H9 (cell line): ENCODE data around the gene ZNF655. TPM values are rescaled to one million over a fixed set of nuclear protein-coding genes. Genes with fewer than 3 reads are reported as not detected.

Source experiments
- DNase-seq: peaks from one replicate; pipeline ENCODE4 v3.0.0-alpha.2; 2017
- H2AFZ ChIP-seq: one replicate; pipeline ENCODE4 v1.6.1; 2013; ENCODE audit warnings: mild to moderate bottlenecking, low read length, control low read depth, moderate library complexity
- H2AK5ac ChIP-seq: 2 replicates; pipeline ENCODE4 v1.6.1; 2013; ENCODE audit warnings: low read length, control low read depth, mixed read lengths; ENCODE audit not compliant: insufficient read length
- H2BK120ac ChIP-seq: one replicate; pipeline ENCODE4 v1.6.1; 2013; ENCODE audit warnings: low read depth, mild to moderate bottlenecking, low read length, control low read depth, inconsistent platforms; ENCODE audit not compliant: poor library complexity, severe bottlenecking
- H2BK12ac ChIP-seq: 2 replicates; pipeline ENCODE4 v1.6.1; 2013; ENCODE audit warnings: low read length, control low read depth, mixed read lengths, low read depth; ENCODE audit not compliant: insufficient read length
- H2BK15ac ChIP-seq: 2 replicates; pipeline ENCODE4 v1.6.1; 2013; ENCODE audit warnings: low read depth, low read length, control low read depth
- H2BK20ac ChIP-seq: one replicate; pipeline ENCODE4 v1.6.1; 2013; ENCODE audit warnings: low read depth, mild to moderate bottlenecking, low read length, control low read depth, inconsistent platforms; ENCODE audit not compliant: poor library complexity, severe bottlenecking
- H2BK5ac ChIP-seq: 2 replicates; pipeline ENCODE4 v1.6.1; 2013; ENCODE audit warnings: low read length, control low read depth, mixed read lengths; ENCODE audit not compliant: insufficient read length
- H3K14ac ChIP-seq: 2 replicates; pipeline ENCODE4 v1.6.1; 2013; ENCODE audit warnings: low read length, control low read depth; ENCODE audit not compliant: insufficient read depth
- H3K18ac ChIP-seq: 2 replicates; pipeline ENCODE4 v1.6.1; 2013; ENCODE audit warnings: low read depth, mild to moderate bottlenecking, mixed read lengths, low read length, control low read depth; ENCODE audit not compliant: insufficient read length
- H3K23ac ChIP-seq: 2 replicates; pipeline ENCODE4 v1.6.1; 2013; ENCODE audit warnings: low read length, control low read depth, mixed read lengths, low read depth; ENCODE audit not compliant: insufficient read length
- H3K23me2 ChIP-seq: 2 replicates; pipeline ENCODE4 v1.6.1; 2013; ENCODE audit warnings: low read depth, mild to moderate bottlenecking, mixed read lengths, low read length, control low read depth; ENCODE audit not compliant: insufficient read length, poor library complexity, severe bottlenecking
- H3K27ac ChIP-seq: 2 replicates; pipeline ENCODE4 v1.5.1; 2013; ENCODE audit warnings: low read length, control low read depth, mixed read lengths, low read depth; ENCODE audit not compliant: insufficient read length
- H3K27me3 ChIP-seq: 2 replicates; pipeline ENCODE4 v1.6.1; 2013; ENCODE audit warnings: low read length, control low read depth, inconsistent platforms; ENCODE audit not compliant: insufficient read depth
- H3K4ac ChIP-seq: 2 replicates; pipeline ENCODE4 v1.6.1; 2013; ENCODE audit warnings: low read depth, mild to moderate bottlenecking, control low read depth, inconsistent platforms, low read length, moderate library complexity
- H3K4me1 ChIP-seq: 2 replicates; pipeline ENCODE4 v1.6.1; 2013; ENCODE audit warnings: low read length, control low read depth, inconsistent platforms; ENCODE audit not compliant: insufficient read depth
- H3K4me2 ChIP-seq: 2 replicates; pipeline ENCODE4 v1.6.1; 2013; ENCODE audit warnings: low read length, control low read depth, mixed read lengths; ENCODE audit not compliant: insufficient read length, insufficient read depth
- H3K56ac ChIP-seq: 2 replicates; pipeline ENCODE4 v1.6.1; 2013; ENCODE audit warnings: low read depth, mild to moderate bottlenecking, mixed read lengths, low read length, control low read depth; ENCODE audit not compliant: insufficient read length
- H3K79me1 ChIP-seq: 2 replicates; pipeline ENCODE4 v1.6.1; 2013; ENCODE audit warnings: low read depth, mild to moderate bottlenecking, moderate library complexity, low read length, control low read depth, inconsistent platforms; ENCODE audit not compliant: insufficient read depth, poor library complexity, severe bottlenecking
- H3K79me2 ChIP-seq: 2 replicates; pipeline ENCODE4 v1.6.1; 2013; ENCODE audit warnings: low read length, control low read depth, inconsistent platforms; ENCODE audit not compliant: insufficient read depth
- H3K9ac ChIP-seq: 2 replicates; pipeline ENCODE4 v1.6.1; 2013; ENCODE audit warnings: low read length, control low read depth, mixed read lengths; ENCODE audit not compliant: insufficient read length; ENCODE audit errors: extremely low read depth
- H3K9me3 ChIP-seq: one replicate; pipeline ENCODE4 v1.6.1; 2013; ENCODE audit warnings: low read depth, low read length, inconsistent platforms; ENCODE audit not compliant: control insufficient read depth
- H3T11ph ChIP-seq: one replicate; pipeline ENCODE4 v1.6.1; 2013; ENCODE audit warnings: mild to moderate bottlenecking, low read length, control low read depth, inconsistent platforms
- H4K20me1 ChIP-seq: one replicate; pipeline ENCODE4 v1.6.1; 2013; ENCODE audit not compliant: control insufficient read depth, insufficient read length, insufficient read depth
- H4K5ac ChIP-seq: 2 replicates; pipeline ENCODE4 v1.6.1; 2013; ENCODE audit warnings: low read depth, mild to moderate bottlenecking, mixed read lengths, low read length, control low read depth; ENCODE audit not compliant: insufficient read length
- H4K8ac ChIP-seq: replicated peaks from 2 replicates; pipeline ENCODE4 v1.6.1; 2013; ENCODE audit warnings: low read length, control low read depth, mixed read lengths, low read depth; ENCODE audit not compliant: insufficient read length
- H4K91ac ChIP-seq: 2 replicates; pipeline ENCODE4 v1.6.1; 2013; ENCODE audit warnings: low read depth, mild to moderate bottlenecking, moderate library complexity, mixed read lengths, low read length, control low read depth; ENCODE audit not compliant: insufficient read length
- H3K27ac Mint-ChIP-seq, 3 experiments: 2 replicates in 2 of 3; 3 replicates in 1 of 3; pipeline ENCODE4 v1.8.0; 2020 to 2021; ENCODE audit warnings: mixed read lengths in 3 of 3, mild to moderate bottlenecking in 1 of 3, moderate library complexity in 1 of 3
- H3K27me3 Mint-ChIP-seq: 2 replicates; pipeline ENCODE4 v1.8.0; 2021; ENCODE audit warnings: low read depth, mild to moderate bottlenecking, moderate library complexity, mixed read lengths
- H3K36me3 Mint-ChIP-seq, 3 experiments: 2 replicates in 2 of 3; 3 replicates in 1 of 3; pipeline ENCODE4 v1.8.0; 2020 to 2021; ENCODE audit warnings: low read depth in 3 of 3, mixed read lengths in 3 of 3; ENCODE audit not compliant: insufficient read depth in 1 of 3
- H3K4me1 Mint-ChIP-seq, 2 experiments: 2 replicates each; pipeline ENCODE4 v1.8.0; 2020; ENCODE audit warnings: mixed read lengths in 2 of 2
- H3K4me3 Mint-ChIP-seq, 2 experiments: 2 replicates in 1 of 2; 3 replicates in 1 of 2; pipeline ENCODE4 v1.8.0; 2020 to 2021; ENCODE audit warnings: mild to moderate bottlenecking in 2 of 2, mixed read lengths in 2 of 2, moderate library complexity in 1 of 2
- H3K9me3 Mint-ChIP-seq, 2 experiments: 2 replicates in 1 of 2; 3 replicates in 1 of 2; pipeline ENCODE4 v1.8.0; 2020; ENCODE audit warnings: mild to moderate bottlenecking in 2 of 2, mixed read lengths in 2 of 2, moderate library complexity in 1 of 2
- WGBS: extraction: QIAGEN DNeasy Blood & Tissue Kit; methylation state at CpG from one replicate; pipeline ENCODE4 v1.1.7; 2013; ENCODE audit warnings: missing lambda C conversion rate, low lambda C conversion rate, mixed read lengths; ENCODE audit not compliant: insufficient read length; ENCODE audit errors: extremely low coverage; 5-methylcytosine and 5-hydroxymethylcytosine counted together
- total RNA-seq: library from RNA; stranded (reverse); gene quantifications from 2 replicates; pipeline ENCODE4 v1.2.1, GENCODE V29; 2021
- TF ChIP-seq, protein P1 (sequence below): fragments of 200-600 bp; sonication (generic); conservative IDR thresholded peaks from 3 replicates; pipeline ENCODE4 v1.8.0; 2021; ENCODE audit warnings: antibody characterized with exemption, mild to moderate bottlenecking

The ZNF655 gene
- total RNA-seq, 1 experiment from 2014 or later, result 49.2 TPM

DNA sequence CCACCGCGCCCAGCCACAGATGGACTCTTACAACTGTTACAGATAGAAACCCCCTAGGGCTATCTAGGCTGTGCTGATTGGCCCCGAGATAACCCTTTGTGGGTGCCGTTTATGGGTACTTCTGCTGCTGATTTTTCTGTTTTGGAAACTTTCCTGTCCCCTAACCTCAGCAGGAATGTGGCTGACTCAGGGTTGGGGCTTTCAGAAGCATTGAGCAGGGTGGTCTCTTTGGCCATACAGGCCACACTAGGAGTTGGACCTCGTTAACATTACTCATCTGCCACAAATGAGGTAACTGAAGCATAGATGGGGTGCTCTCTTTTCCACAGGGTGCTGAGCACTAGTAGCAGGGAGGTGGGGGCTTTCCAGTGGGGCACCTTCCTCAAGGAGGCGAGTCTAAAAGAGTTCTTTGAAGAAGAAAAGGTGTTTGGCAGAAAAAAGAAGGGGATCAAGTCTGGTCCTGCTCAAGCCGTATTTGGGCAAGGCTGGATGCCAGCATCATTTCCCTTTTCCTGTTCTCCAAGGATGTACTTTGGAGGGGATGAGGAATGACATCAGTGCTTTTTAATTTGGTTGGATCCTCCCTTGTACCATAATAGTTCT is 64.8 kb downstream of the ZNF655 start:
- Mint-ChIP-seq H3K27ac (no peak overlapping the region), H3K27me3 (no peaks in the 10 kb centered on the region), H3K4me1 (peaks cover 1 to 5% of the 10 kb centered on the region in 2 experiments), H3K36me3 (peaks cover 70 to 92% (median 91%) of the 10 kb centered on the region in 3 experiments), H3K4me3 (no peak overlapping the region), H3K9me3 (no peaks in the 10 kb centered on the region)
- Histone ChIP-seq H3K4me1 (no peaks in the 10 kb centered on the region), H3K79me2 (no peaks in the 10 kb centered on the region), H3K56ac (no peak overlapping the region), H3K4ac (no peak overlapping the region), H3K27ac (no peak overlapping the region), H2BK12ac (no peak overlapping the region), H4K20me1 (no peaks in the 10 kb centered on the region), H3K9ac (no peak overlapping the region), H2BK15ac (no peak overlapping the region), H2BK20ac (no peak overlapping the region), H4K8ac (no peak overlapping the region), H3K4me2 (no peak overlapping the region), H3K23me2 (no peaks in the 10 kb centered on the region), H3T11ph (no peak overlapping the region), H3K9me3 (no peaks in the 10 kb centered on the region), H2BK5ac (no peak overlapping the region), H2AK5ac (no peak overlapping the region), H3K18ac (no peak overlapping the region), H4K91ac (no peak overlapping the region), H3K14ac (no peak overlapping the region), H2AFZ (no peak overlapping the region), H2BK120ac (no peak overlapping the region), H4K5ac (no peak overlapping the region), H3K27me3 (no peaks in the 10 kb centered on the region), H3K23ac (no peak overlapping the region), H3K79me1 (no peaks in the 10 kb centered on the region)
- no CpG with 5 or more reads among the region's 7 CpGs for WGBS
- no peak for DNase-seq
- TF ChIP-seq, protein P1, sequence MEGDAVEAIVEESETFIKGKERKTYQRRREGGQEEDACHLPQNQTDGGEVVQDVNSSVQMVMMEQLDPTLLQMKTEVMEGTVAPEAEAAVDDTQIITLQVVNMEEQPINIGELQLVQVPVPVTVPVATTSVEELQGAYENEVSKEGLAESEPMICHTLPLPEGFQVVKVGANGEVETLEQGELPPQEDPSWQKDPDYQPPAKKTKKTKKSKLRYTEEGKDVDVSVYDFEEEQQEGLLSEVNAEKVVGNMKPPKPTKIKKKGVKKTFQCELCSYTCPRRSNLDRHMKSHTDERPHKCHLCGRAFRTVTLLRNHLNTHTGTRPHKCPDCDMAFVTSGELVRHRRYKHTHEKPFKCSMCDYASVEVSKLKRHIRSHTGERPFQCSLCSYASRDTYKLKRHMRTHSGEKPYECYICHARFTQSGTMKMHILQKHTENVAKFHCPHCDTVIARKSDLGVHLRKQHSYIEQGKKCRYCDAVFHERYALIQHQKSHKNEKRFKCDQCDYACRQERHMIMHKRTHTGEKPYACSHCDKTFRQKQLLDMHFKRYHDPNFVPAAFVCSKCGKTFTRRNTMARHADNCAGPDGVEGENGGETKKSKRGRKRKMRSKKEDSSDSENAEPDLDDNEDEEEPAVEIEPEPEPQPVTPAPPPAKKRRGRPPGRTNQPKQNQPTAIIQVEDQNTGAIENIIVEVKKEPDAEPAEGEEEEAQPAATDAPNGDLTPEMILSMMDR, result no peak
